OCI-LY1 (cell line): ENCODE results near the gene TBL2.

ENCODE experiments used
- H2AFZ ChIP-seq: fragments of 200-600 bp; sonication (generic), shearing (Covaris generic); 2 replicates; pipeline ENCODE4 v1.6.0; 2014; ENCODE audit warnings: antibody characterized with exemption, mild to moderate bottlenecking, low read length
- H3F3A ChIP-seq: fragments of 200-600 bp; sonication (generic), shearing (Covaris generic); 2 replicates; pipeline ENCODE4 v1.6.0; 2014; ENCODE audit warnings: mild to moderate bottlenecking, antibody characterized with exemption, low read length, moderate library complexity; ENCODE audit not compliant: insufficient read depth
- H3K27ac ChIP-seq: fragments of 200-600 bp; sonication (generic); 2 replicates; pipeline ENCODE4 v1.5.1; 2014; ENCODE audit warnings: low read length, mixed run types, mild to moderate bottlenecking, low read depth; ENCODE audit not compliant: poor library complexity, severe bottlenecking
- H3K27me3 ChIP-seq: fragments of 200-600 bp; sonication (generic); 2 replicates; pipeline ENCODE4 v1.6.0; 2014; ENCODE audit warnings: antibody characterized with exemption, mild to moderate bottlenecking, low read length, moderate library complexity; ENCODE audit not compliant: insufficient read depth
- H3K36me3 ChIP-seq: fragments of 200-600 bp; sonication (generic); 2 replicates; pipeline ENCODE4 v1.6.1; 2014; ENCODE audit warnings: mild to moderate bottlenecking, antibody characterized with exemption, low read length, moderate library complexity, mixed read lengths; ENCODE audit not compliant: insufficient read depth
- H3K4me1 ChIP-seq: fragments of 200-600 bp; sonication (generic); 2 replicates; pipeline ENCODE4 v1.5.1; 2014; ENCODE audit warnings: mild to moderate bottlenecking, low read length, moderate library complexity; ENCODE audit not compliant: insufficient read depth, severe bottlenecking
- H3K4me2 ChIP-seq: fragments of 200-600 bp; sonication (generic), shearing (Covaris generic); 2 replicates; pipeline ENCODE4 v1.6.1; 2014; ENCODE audit warnings: low read length
- H3K4me3 ChIP-seq: fragments of 200-600 bp; sonication (generic); 2 replicates; pipeline ENCODE4 v1.5.1; 2014; ENCODE audit warnings: low read length, low read depth, mild to moderate bottlenecking, mixed read lengths; ENCODE audit not compliant: poor library complexity, severe bottlenecking
- H3K79me2 ChIP-seq: fragments of 200-600 bp; shearing (Covaris generic); 2 replicates; pipeline ENCODE4 v1.6.1; 2016; ENCODE audit warnings: mixed run types, low read length, mixed read lengths; ENCODE audit not compliant: insufficient read depth
- H3K9ac ChIP-seq: fragments of 200-600 bp; sonication (generic), shearing (Covaris generic); 2 replicates; pipeline ENCODE4 v1.6.1; 2014; ENCODE audit warnings: mild to moderate bottlenecking, low read length, mixed read lengths
- H3K9me2 ChIP-seq: fragments of 200-600 bp; sonication (generic), shearing (Covaris generic); 2 replicates; pipeline ENCODE4 v1.6.1; 2014; ENCODE audit warnings: low read depth, mild to moderate bottlenecking, low read length, mixed read lengths
- H3K9me3 ChIP-seq: fragments of 200-600 bp; shearing (Covaris generic); 2 replicates; pipeline ENCODE4 v1.6.1; 2014; ENCODE audit warnings: low read length, mixed read lengths
- H4K20me1 ChIP-seq: fragments of 200-600 bp; sonication (generic), shearing (Covaris generic); 2 replicates; pipeline ENCODE4 v1.6.0; 2016; ENCODE audit warnings: mild to moderate bottlenecking, low read length; ENCODE audit not compliant: insufficient read depth
- EZH2 ChIP-seq: fragments of 200-600 bp; sonication (generic), shearing (Covaris generic); IDR thresholded peaks from 2 replicates; pipeline ENCODE4 v1.8.0; 2017; ENCODE audit warnings: borderline replicate concordance, mixed run types, mild to moderate bottlenecking, antibody characterized with exemption, low read length, moderate library complexity, mixed read lengths
- TF ChIP-seq, protein P1 (sequence below): fragments of 200-600 bp; sonication (generic), shearing (Covaris generic); IDR thresholded peaks from 2 replicates; pipeline ENCODE4 v1.5.1; 2017; ENCODE audit warnings: mild to moderate bottlenecking, antibody characterized with exemption, low read length, moderate library complexity, mixed read lengths

TBL2 gene

DNA sequence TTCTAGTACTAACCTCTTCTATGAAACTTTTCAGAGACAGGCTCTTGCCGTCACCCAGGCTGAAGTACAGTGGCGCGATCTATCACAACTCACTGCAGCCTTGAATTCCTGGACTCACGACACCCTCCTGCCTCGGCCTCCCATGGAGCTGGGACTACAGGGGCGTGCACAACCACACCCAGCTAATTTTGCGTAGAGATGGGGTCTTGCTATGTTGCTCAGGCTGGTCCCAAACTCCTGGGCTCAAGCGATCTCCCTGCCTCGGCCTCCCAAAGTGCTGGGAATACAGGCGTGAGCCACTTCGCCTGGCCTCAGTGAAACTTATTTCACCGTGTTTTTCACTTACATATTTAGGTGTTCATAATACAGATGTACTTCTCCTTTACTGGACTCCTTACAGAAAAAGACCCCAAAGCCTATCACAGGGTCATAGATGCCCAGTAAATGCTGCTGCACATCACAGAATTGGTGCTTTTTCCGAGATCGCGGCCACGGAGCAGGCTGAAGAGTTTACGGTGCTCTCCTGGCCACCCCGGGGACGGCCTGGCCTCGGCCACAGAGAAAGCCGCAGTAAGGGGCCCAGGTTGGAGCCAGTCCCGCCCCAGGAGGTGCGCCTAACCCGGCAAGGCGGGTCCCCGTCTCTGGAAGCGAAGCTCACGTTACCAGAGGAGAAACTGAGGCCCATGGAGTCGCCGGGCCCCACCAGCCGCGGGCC lies 595 bp downstream of the TBL2 start:
- Histone ChIP-seq H3K4me2 (peak overlapping the region; percentile 93), H3K4me3 (peak overlapping the region; percentile 86), H3K4me1 (peaks cover 21% of the 10 kb centered on the region), H4K20me1 (no peaks in the 10 kb centered on the region), H3F3A (no peaks in the 10 kb centered on the region), H3K27me3 (no peaks in the 10 kb centered on the region), H3K79me2 (peaks cover 12% of the 10 kb centered on the region), H3K9ac (peak overlapping the region; percentile 90), H3K36me3 (peaks cover 25% of the 10 kb centered on the region), H3K9me3 (no peaks in the 10 kb centered on the region), H3K9me2 (no peaks in the 10 kb centered on the region), H3K27ac (peak overlapping the region; percentile 17), H2AFZ (no peak overlapping the region)
- TF ChIP-seq, protein P1, sequence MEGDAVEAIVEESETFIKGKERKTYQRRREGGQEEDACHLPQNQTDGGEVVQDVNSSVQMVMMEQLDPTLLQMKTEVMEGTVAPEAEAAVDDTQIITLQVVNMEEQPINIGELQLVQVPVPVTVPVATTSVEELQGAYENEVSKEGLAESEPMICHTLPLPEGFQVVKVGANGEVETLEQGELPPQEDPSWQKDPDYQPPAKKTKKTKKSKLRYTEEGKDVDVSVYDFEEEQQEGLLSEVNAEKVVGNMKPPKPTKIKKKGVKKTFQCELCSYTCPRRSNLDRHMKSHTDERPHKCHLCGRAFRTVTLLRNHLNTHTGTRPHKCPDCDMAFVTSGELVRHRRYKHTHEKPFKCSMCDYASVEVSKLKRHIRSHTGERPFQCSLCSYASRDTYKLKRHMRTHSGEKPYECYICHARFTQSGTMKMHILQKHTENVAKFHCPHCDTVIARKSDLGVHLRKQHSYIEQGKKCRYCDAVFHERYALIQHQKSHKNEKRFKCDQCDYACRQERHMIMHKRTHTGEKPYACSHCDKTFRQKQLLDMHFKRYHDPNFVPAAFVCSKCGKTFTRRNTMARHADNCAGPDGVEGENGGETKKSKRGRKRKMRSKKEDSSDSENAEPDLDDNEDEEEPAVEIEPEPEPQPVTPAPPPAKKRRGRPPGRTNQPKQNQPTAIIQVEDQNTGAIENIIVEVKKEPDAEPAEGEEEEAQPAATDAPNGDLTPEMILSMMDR: no peak
- TF ChIP-seq EZH2: no peak

DNA sequence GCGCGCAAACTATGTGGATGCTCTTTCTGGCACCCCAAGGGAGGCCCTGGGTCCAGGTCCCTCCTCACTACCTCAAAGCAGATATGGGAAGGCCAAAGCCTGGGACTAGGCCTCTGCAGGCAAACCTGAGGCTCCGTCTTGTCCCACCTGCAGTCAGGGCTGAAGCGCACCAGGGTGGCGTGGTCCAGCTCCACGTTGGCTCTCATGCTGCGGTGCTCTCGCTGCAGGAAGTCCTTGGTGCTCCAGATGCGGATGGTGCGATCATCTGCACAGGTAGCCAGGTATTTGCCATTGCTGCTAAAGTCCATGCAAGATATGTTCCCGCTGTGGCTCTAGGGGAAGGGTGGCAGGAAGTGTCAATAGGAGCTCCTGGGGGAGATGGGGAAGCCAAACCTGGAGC lies 4.6 kb downstream of the TBL2 start:
- H3K27me3 ChIP-seq: no peaks in the 10 kb centered on the region
- H3K4me2 ChIP-seq: no peak overlapping the region
- H4K20me1 ChIP-seq: no peaks in the 10 kb centered on the region
- peaks cover 13% of the 10 kb centered on the region for H3K4me1 ChIP-seq
- H3K9ac ChIP-seq: no peak overlapping the region
- no peak overlapping the region for H3K27ac ChIP-seq
- no peaks in the 10 kb centered on the region for H3K9me3 ChIP-seq
- no peaks in the 10 kb centered on the region for H3K9me2 ChIP-seq
- TF ChIP-seq EZH2: no peak
- TF ChIP-seq, protein P1: no peak
- no peaks in the 10 kb centered on the region for H3F3A ChIP-seq
- peaks cover 12% of the 10 kb centered on the region for H3K79me2 ChIP-seq
- peaks cover 63% of the 10 kb centered on the region for H3K36me3 ChIP-seq
- no peak overlapping the region for H2AFZ ChIP-seq
- no peak overlapping the region for H3K4me3 ChIP-seq

DNA sequence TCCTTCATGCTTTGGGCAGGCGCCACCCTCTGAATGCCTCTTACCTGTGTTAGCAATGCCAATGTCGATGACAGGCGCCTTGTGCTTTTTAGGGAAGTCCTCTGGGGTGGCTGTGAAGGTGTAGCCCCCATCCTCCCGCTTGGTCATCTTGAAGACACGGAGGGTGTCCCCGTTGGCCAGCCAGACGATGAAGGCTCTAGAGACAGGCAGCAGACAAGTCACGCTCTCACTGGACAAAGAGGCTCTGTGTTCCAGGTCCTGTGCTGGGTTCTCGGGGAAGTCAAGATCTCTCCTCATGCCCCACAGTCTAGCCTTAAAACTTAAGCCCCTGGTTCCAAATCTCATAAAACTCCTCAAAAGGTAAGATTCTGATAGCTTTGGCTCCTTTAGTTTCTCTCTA lies 5.1 kb downstream of the TBL2 start:
- no peaks in the 10 kb centered on the region for H3K9me3 ChIP-seq
- H3K4me3 ChIP-seq: no peak overlapping the region
- H3K27me3 ChIP-seq: no peaks in the 10 kb centered on the region
- no peak overlapping the region for H2AFZ ChIP-seq
- H3K4me2 ChIP-seq: no peak overlapping the region
- TF ChIP-seq, protein P1: no peak
- TF ChIP-seq EZH2: no peak
- H3K79me2 ChIP-seq: peaks cover 12% of the 10 kb centered on the region
- no peak overlapping the region for H3K27ac ChIP-seq
- H3K4me1 ChIP-seq: peaks cover 13% of the 10 kb centered on the region
- peaks cover 67% of the 10 kb centered on the region for H3K36me3 ChIP-seq
- no peak overlapping the region for H3K9ac ChIP-seq
- no peaks in the 10 kb centered on the region for H3F3A ChIP-seq
- H4K20me1 ChIP-seq: no peaks in the 10 kb centered on the region
- H3K9me2 ChIP-seq: no peaks in the 10 kb centered on the region
